ENCODE measurements around the gene PIK3R6. TPM values are rescaled to one million over a fixed set of nuclear protein-coding genes. Genes with fewer than 3 reads are reported as not detected.

Gene PIK3R6
- total RNA-seq, 1 donor from 2014 or later = 9.9 TPM

- intact Hi-C loops (cut with micrococcal nuclease) = loop anchor here (5.0 kb wide), 1 partner anchor 40 kb away; no protein-coding TSS in a partner anchor
Observed at GRCh38 chr17:8856869-8857575, 10.5 kb downstream of the PIK3R6 start.

- intact Hi-C loops (cut with micrococcal nuclease) = loop anchor here (5.0 kb wide), 1 partner anchor 41 kb away; no protein-coding TSS in a partner anchor
Observed at GRCh38 chr17:8856205-8856603, 11.3 kb downstream of the PIK3R6 start.

GRCh38 chr17:8855477-8856204, 11.8 kb downstream of the PIK3R6 start:
- intact Hi-C loops (cut with micrococcal nuclease) = loop anchor here (5.0 kb wide), 1 partner anchor 42 kb away; no protein-coding TSS in a partner anchor

- intact Hi-C loops (cut with micrococcal nuclease) = no loop called here
Observed at GRCh38 chr17:8851600-8851999, 15.9 kb downstream of the PIK3R6 start.

GRCh38 chr17:8849311-8850041, 18.0 kb downstream of the PIK3R6 start:
- intact Hi-C loops (cut with micrococcal nuclease) = no loop called here

GRCh38 chr17:8847891-8848290, 19.6 kb downstream of the PIK3R6 start:
- intact Hi-C loops (cut with micrococcal nuclease) = no loop called here

GRCh38 chr17:8846768-8847211, 20.7 kb downstream of the PIK3R6 start:
- intact Hi-C loops (cut with micrococcal nuclease) = no loop called here

- intact Hi-C loops (cut with micrococcal nuclease) = no loop called here
Observed at GRCh38 chr17:8844229-8845218, 22.9 kb downstream of the PIK3R6 start.

- intact Hi-C loops (cut with micrococcal nuclease) = no loop called here
Observed at GRCh38 chr17:8843344-8843743, 24.1 kb downstream of the PIK3R6 start.

GRCh38 chr17:8841844-8842243, 25.6 kb downstream of the PIK3R6 start:
- intact Hi-C loops (cut with micrococcal nuclease) = no loop called here

- intact Hi-C loops (cut with micrococcal nuclease) = no loop called here
Observed at GRCh38 chr17:8839410-8839935, 28.0 kb downstream of the PIK3R6 start.

GRCh38 chr17:8838551-8839095, 28.9 kb downstream of the PIK3R6 start:
- intact Hi-C loops (cut with micrococcal nuclease) = no loop called here

- intact Hi-C loops (cut with micrococcal nuclease) = no loop called here
Observed at GRCh38 chr17:8837563-8838075, 29.9 kb downstream of the PIK3R6 start.

GRCh38 chr17:8836821-8837562, 30.5 kb downstream of the PIK3R6 start:
- intact Hi-C loops (cut with micrococcal nuclease) = no loop called here

GRCh38 chr17:8835631-8836364, 31.7 kb downstream of the PIK3R6 start:
- intact Hi-C loops (cut with micrococcal nuclease) = no loop called here

- intact Hi-C loops (cut with micrococcal nuclease) = no loop called here
Observed at GRCh38 chr17:8835106-8835505, 32.4 kb downstream of the PIK3R6 start.

- intact Hi-C loops (cut with micrococcal nuclease) = no loop called here
Observed at GRCh38 chr17:8832711-8833352, 34.6 kb downstream of the PIK3R6 start.
